CD4-positive, alpha-beta T cell treated with Interferon alpha-2 for 1 hour (primary cell): ENCODE measurements around the gene FAM24A.
"Not testable (repeated sequence)": the region's sequence is repeated elsewhere in the genome, so short reads cannot be mapped to it uniquely, and the experiment has no call there.

Experiments used
- DNase-seq, 2 donors: peaks; one replicate each; pipeline ENCODE4 v3.0.0-alpha.2; 2020 to 2022

The FAM24A gene

GRCh38 chr10:122910310-122910709, at the start of gene FAM24A:
Gene FAM24A (plus strand): TSS chr10:122910610. CDS start chr10:122911635, 1,025 bp downstream.
- no peak for DNase-seq

- DNase-seq = no peak
Observed at GRCh38 chr10:122861711-122862161, 48.7 kb upstream of the FAM24A start.

- no peak for DNase-seq
Observed at GRCh38 chr10:122863216-122864193, 46.9 kb upstream of the FAM24A start.

- DNase-seq = no peak
Observed at GRCh38 chr10:122864194-122864592, 46.2 kb upstream of the FAM24A start.

GRCh38 chr10:122864901-122865300, 45.5 kb upstream of the FAM24A start:
- DNase-seq = no peak

- not testable (repeated sequence) for DNase-seq
Observed at GRCh38 chr10:122866757-122867482, 43.5 kb upstream of the FAM24A start.

GRCh38 chr10:122868768-122869167, 41.6 kb upstream of the FAM24A start:
- DNase-seq = not testable (repeated sequence)

GRCh38 chr10:122871947-122872346, 38.5 kb upstream of the FAM24A start:
- not testable (repeated sequence) for DNase-seq

GRCh38 chr10:122875843-122876466, 34.5 kb upstream of the FAM24A start:
- DNase-seq = no peak

- DNase-seq = no peak
Observed at GRCh38 chr10:122876467-122876855, 33.9 kb upstream of the FAM24A start.

- no peak for DNase-seq
Observed at GRCh38 chr10:122877264-122877663, 33.1 kb upstream of the FAM24A start.

- peak in 1 of 2 donors; percentile 26 for DNase-seq
Observed at GRCh38 chr10:122878799-122879338, 31.5 kb upstream of the FAM24A start.

GRCh38 chr10:122879339-122880273, 30.8 kb upstream of the FAM24A start, which contains the start of gene FAM24B:
Gene FAM24B (minus strand): TSS chr10:122879581. CDS start chr10:122850515, 29,066 bp downstream.
- DNase-seq = peak; percentile 96 to 98

- no peak for DNase-seq
Observed at GRCh38 chr10:122882766-122883165, 27.6 kb upstream of the FAM24A start.

- no peak for DNase-seq
Observed at GRCh38 chr10:122884166-122884565, 26.2 kb upstream of the FAM24A start.

- no peak for DNase-seq
Observed at GRCh38 chr10:122894261-122894944, 16.0 kb upstream of the FAM24A start.

- not testable (repeated sequence) for DNase-seq
Observed at GRCh38 chr10:122903861-122904260, 6.5 kb upstream of the FAM24A start.

- DNase-seq = peak in 1 of 2 donors; percentile 55
Observed at GRCh38 chr10:122911889-122912484, 1.6 kb downstream of the FAM24A start.

- DNase-seq = no peak
Observed at GRCh38 chr10:122915700-122916099, 5.3 kb downstream of the FAM24A start.

GRCh38 chr10:122930140-122930539, 19.7 kb downstream of the FAM24A start:
- no peak for DNase-seq
